ENCODE results near the gene ARL4D. TPM values are rescaled to one million over a fixed set of nuclear protein-coding genes. Genes with fewer than 3 reads are reported as not detected.

ARL4D gene
- total and polyA plus RNA-seq, 2 of the 4 experiments (the other 2 are of a cell fraction): 12.5 to 30.7 TPM

- no peaks in the 10 kb centered on the region for H3K4me1 ChIP-seq (ENCODE audit: control insufficient read depth, insufficient read depth, low read length)
- no peak overlapping the region for H2BK15ac ChIP-seq (ENCODE audit: low read depth, low read length)
- no peak overlapping the region for H2AK9ac ChIP-seq (replicated peaks; ENCODE audit: low read depth, low read length, poor library complexity)
- dilution Hi-C loops (cut with HindIII; ENCODE audit: low sequenced_read_pairs, unreplicated experiment) (no loop called here), in situ Hi-C loops (cut with MboI; ENCODE audit: low sequenced_read_pairs) (no loop called here), intact Hi-C loops (cut with micrococcal nuclease) (no loop called here)
- BruUV-seq (replicated peaks): no TSS peak
- H4K91ac ChIP-seq (ENCODE audit: insufficient read depth, low read depth, low read length): no peak overlapping the region
- H2AK5ac ChIP-seq (ENCODE audit: low read depth, low read length): no peak overlapping the region
- H3K36me3 ChIP-seq (ENCODE audit: control insufficient read depth, insufficient read depth, low read length): no peaks in the 10 kb centered on the region
- TF ChIP-seq MAFK (IDR thresholded peaks at IDR 0.05; ENCODE audit: low read depth, low read length) (no peak), POLR2A (IDR thresholded peaks at IDR 0.05; ENCODE audit: low read depth, low read length) (no peak), CHD1 (IDR thresholded peaks at IDR 0.05; ENCODE audit: low read depth, low read length) (no peak), RFX5 (IDR thresholded peaks at IDR 0.05; ENCODE audit: low read depth, low read length) (no peak)
- TF ChIP-seq, protein P1, sequence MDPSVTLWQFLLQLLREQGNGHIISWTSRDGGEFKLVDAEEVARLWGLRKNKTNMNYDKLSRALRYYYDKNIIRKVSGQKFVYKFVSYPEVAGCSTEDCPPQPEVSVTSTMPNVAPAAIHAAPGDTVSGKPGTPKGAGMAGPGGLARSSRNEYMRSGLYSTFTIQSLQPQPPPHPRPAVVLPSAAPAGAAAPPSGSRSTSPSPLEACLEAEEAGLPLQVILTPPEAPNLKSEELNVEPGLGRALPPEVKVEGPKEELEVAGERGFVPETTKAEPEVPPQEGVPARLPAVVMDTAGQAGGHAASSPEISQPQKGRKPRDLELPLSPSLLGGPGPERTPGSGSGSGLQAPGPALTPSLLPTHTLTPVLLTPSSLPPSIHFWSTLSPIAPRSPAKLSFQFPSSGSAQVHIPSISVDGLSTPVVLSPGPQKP (IDR thresholded peaks at IDR 0.05; ENCODE audit: borderline replicate concordance, low read depth, low read length): no peak
- TF ChIP-seq, protein P2, sequence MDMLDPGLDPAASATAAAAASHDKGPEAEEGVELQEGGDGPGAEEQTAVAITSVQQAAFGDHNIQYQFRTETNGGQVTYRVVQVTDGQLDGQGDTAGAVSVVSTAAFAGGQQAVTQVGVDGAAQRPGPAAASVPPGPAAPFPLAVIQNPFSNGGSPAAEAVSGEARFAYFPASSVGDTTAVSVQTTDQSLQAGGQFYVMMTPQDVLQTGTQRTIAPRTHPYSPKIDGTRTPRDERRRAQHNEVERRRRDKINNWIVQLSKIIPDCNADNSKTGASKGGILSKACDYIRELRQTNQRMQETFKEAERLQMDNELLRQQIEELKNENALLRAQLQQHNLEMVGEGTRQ (IDR thresholded peaks at IDR 0.05; ENCODE audit: low read depth, low read length): no peak
- TF ChIP-seq, protein P3, sequence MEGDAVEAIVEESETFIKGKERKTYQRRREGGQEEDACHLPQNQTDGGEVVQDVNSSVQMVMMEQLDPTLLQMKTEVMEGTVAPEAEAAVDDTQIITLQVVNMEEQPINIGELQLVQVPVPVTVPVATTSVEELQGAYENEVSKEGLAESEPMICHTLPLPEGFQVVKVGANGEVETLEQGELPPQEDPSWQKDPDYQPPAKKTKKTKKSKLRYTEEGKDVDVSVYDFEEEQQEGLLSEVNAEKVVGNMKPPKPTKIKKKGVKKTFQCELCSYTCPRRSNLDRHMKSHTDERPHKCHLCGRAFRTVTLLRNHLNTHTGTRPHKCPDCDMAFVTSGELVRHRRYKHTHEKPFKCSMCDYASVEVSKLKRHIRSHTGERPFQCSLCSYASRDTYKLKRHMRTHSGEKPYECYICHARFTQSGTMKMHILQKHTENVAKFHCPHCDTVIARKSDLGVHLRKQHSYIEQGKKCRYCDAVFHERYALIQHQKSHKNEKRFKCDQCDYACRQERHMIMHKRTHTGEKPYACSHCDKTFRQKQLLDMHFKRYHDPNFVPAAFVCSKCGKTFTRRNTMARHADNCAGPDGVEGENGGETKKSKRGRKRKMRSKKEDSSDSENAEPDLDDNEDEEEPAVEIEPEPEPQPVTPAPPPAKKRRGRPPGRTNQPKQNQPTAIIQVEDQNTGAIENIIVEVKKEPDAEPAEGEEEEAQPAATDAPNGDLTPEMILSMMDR (conservative IDR thresholded peaks at IDR 0.05; ENCODE audit: low read depth, low read length): no peak
- no peak overlapping the region for H3K27ac ChIP-seq (ENCODE audit: insufficient read depth, low read length)
- H2BK5ac ChIP-seq (ENCODE audit: low read depth, low read length, poor library complexity, severe bottlenecking): no peak overlapping the region
- no peak overlapping the region for H4K8ac ChIP-seq (ENCODE audit: low read depth in 2 of 2, low read length in 2 of 2)
- ChIA-PET POLR2A (ENCODE audit: unreplicated experiment) (no interaction called here), CTCF (no interaction called here)
- DNase-seq: no peak
- H3K56ac ChIP-seq (ENCODE audit: extremely low read depth, insufficient read depth, low read length): no peak overlapping the region
- H4K5ac ChIP-seq (ENCODE audit: low read depth, low read length): no peak overlapping the region
- no peak overlapping the region for H3K4me3 ChIP-seq (ENCODE audit: insufficient read depth, low read depth, low read length)
- no peak overlapping the region for H3K4me2 ChIP-seq (ENCODE audit: low read depth, low read length)
- 0 out of 2 replicates have a peak, but pooled peaks cover 3% of the 10 kb centered on the region for H3K9me1 ChIP-seq (ENCODE audit: insufficient read depth, low read length)
- no peak overlapping the region for H2AFZ ChIP-seq (replicated peaks; ENCODE audit: low read length, poor library complexity)
- peaks cover 2% of the 10 kb centered on the region in 2 experiments; a peak in 2 of 4 replicates for H3K79me1 ChIP-seq (ENCODE audit: low read depth in 1 of 2, low read length in 2 of 2)
- no peaks in the 10 kb centered on the region; the same call in 1 of the 2 replicates for H3K27me3 ChIP-seq (ENCODE audit: control insufficient read depth, insufficient read depth, low read length)
- peaks cover 20% of the 10 kb centered on the region for H3K9me3 ChIP-seq (ENCODE audit: control insufficient read depth, insufficient read depth, low read length)
- H4K20me1 ChIP-seq (ENCODE audit: insufficient read depth, low read length): peaks cover 3% of the 10 kb centered on the region; the same call in 1 of the 2 replicates
- H3K14ac ChIP-seq (replicated peaks; ENCODE audit: low read depth, low read length): no peak overlapping the region
- 60% methylated on average over 2 of the region's 9 CpGs; no CpG with 5 or more reads in 1 of the 2 experiments for WGBS, 2 experiments (ENCODE audit: extremely low coverage in 2 of 2, insufficient read length in 1 of 2)
- no peak overlapping the region for H3K9ac ChIP-seq (ENCODE audit: low read depth, low read length)
- no peak overlapping the region for H2BK20ac ChIP-seq (ENCODE audit: low read depth, low read length)
- no peak overlapping the region for H3K4ac ChIP-seq (ENCODE audit: low read depth, low read length)
- H2BK120ac ChIP-seq (ENCODE audit: low read depth, low read length): no peak overlapping the region
- ATAC-seq (ENCODE audit: low read depth): no peak
- H3K18ac ChIP-seq (ENCODE audit: low read depth, low read length): no peak overlapping the region
- no peak overlapping the region for H3K23ac ChIP-seq (ENCODE audit: low read depth, low read length)
Observed at GRCh38 chr17:43383826-43384475, 14.8 kb upstream of the ARL4D start.
